ENCODE results near the gene RIPOR3. TPM values are rescaled to one million over a fixed set of nuclear protein-coding genes. Genes with fewer than 3 reads are reported as not detected.

The RIPOR3 gene
- total RNA-seq, 1 experiment from 2014 or later, result 0.46 TPM

- Histone ChIP-seq H2BK120ac (ENCODE audit: low read depth, low read length, poor library complexity, severe bottlenecking) (no peak overlapping the region), H4K8ac (replicated peaks; ENCODE audit: insufficient read length, low read depth, low read length) (no peak overlapping the region), H2AFZ (ENCODE audit: low read length) (no peak overlapping the region), H3K79me1 (ENCODE audit: insufficient read depth, low read depth, low read length, poor library complexity, severe bottlenecking) (no peaks in the 10 kb centered on the region), H3K79me2 (ENCODE audit: insufficient read depth, low read length) (no peaks in the 10 kb centered on the region), H3K9ac (ENCODE audit: extremely low read depth, insufficient read length, low read length) (no peak overlapping the region), H3K14ac (ENCODE audit: insufficient read depth, low read length) (no peak overlapping the region), H3K27me3 (ENCODE audit: insufficient read depth, low read length) (no peaks in the 10 kb centered on the region), H3K23me2 (ENCODE audit: insufficient read length, low read depth, low read length, poor library complexity, severe bottlenecking) (no peaks in the 10 kb centered on the region), H3K18ac (ENCODE audit: insufficient read length, low read depth, low read length) (no peak overlapping the region), H4K91ac (ENCODE audit: insufficient read length, low read depth, low read length) (no peak overlapping the region), H3K27ac (ENCODE audit: insufficient read length, low read depth, low read length) (no peak overlapping the region), H3K56ac (ENCODE audit: insufficient read length, low read depth, low read length) (no peak overlapping the region), H3T11ph (ENCODE audit: low read length) (no peak overlapping the region), H2BK20ac (ENCODE audit: low read depth, low read length, poor library complexity, severe bottlenecking) (no peak overlapping the region), H2BK12ac (ENCODE audit: insufficient read length, low read depth, low read length) (no peak overlapping the region), H2AK5ac (ENCODE audit: insufficient read length, low read length) (no peak overlapping the region), H3K9me3 (ENCODE audit: control insufficient read depth, low read depth, low read length) (no peaks in the 10 kb centered on the region), H3K23ac (ENCODE audit: insufficient read length, low read depth, low read length) (no peak overlapping the region), H2BK5ac (ENCODE audit: insufficient read length, low read length) (no peak overlapping the region), H3K4ac (ENCODE audit: low read depth, low read length) (no peak overlapping the region), H4K5ac (ENCODE audit: insufficient read length, low read depth, low read length) (no peak overlapping the region), H4K20me1 (ENCODE audit: control insufficient read depth, insufficient read depth, insufficient read length) (no peaks in the 10 kb centered on the region), H2BK15ac (ENCODE audit: low read depth, low read length) (no peak overlapping the region), H3K4me2 (ENCODE audit: insufficient read depth, insufficient read length, low read length) (no peak overlapping the region), H3K4me1 (ENCODE audit: insufficient read depth, low read length) (no peaks in the 10 kb centered on the region; the same call in 1 of the 2 replicates)
- Mint-ChIP-seq H3K36me3 (ENCODE audit: insufficient read depth in 1 of 3, low read depth in 3 of 3) (no peaks in the 10 kb centered on the region), H3K9me3 (no peaks in the 10 kb centered on the region), H3K27me3 (ENCODE audit: low read depth) (no peaks in the 10 kb centered on the region; the same call in 1 of the 2 replicates), H3K4me1 (peaks cover 10 to 16% of the 10 kb centered on the region in 2 experiments), H3K4me3 (no peak overlapping the region), H3K27ac (no peak overlapping the region)
- DNase-seq, result no peak
- WGBS (ENCODE audit: extremely low coverage, insufficient read length, low lambda C conversion rate), result no CpG with 5 or more reads among the region's 13 CpGs
- TF ChIP-seq, protein P1, sequence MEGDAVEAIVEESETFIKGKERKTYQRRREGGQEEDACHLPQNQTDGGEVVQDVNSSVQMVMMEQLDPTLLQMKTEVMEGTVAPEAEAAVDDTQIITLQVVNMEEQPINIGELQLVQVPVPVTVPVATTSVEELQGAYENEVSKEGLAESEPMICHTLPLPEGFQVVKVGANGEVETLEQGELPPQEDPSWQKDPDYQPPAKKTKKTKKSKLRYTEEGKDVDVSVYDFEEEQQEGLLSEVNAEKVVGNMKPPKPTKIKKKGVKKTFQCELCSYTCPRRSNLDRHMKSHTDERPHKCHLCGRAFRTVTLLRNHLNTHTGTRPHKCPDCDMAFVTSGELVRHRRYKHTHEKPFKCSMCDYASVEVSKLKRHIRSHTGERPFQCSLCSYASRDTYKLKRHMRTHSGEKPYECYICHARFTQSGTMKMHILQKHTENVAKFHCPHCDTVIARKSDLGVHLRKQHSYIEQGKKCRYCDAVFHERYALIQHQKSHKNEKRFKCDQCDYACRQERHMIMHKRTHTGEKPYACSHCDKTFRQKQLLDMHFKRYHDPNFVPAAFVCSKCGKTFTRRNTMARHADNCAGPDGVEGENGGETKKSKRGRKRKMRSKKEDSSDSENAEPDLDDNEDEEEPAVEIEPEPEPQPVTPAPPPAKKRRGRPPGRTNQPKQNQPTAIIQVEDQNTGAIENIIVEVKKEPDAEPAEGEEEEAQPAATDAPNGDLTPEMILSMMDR (conservative IDR thresholded peaks at IDR 0.05), result no peak
Observed at GRCh38 chr20:50608750-50609104, 82.6 kb downstream of the RIPOR3 start.
